Measurements from ENCODE around the gene KIFBP.
"Not testable (repeated sequence)": the region's sequence is repeated elsewhere in the genome, so short reads cannot be mapped to it uniquely, and the experiment has no call there.

KIFBP gene

GRCh38 chr10:69004821-69005220 lies 16.2 kb downstream of the KIFBP start:
- no peak for DNase-seq

- no peak for DNase-seq
Measured at GRCh38 chr10:69005704-69006485, 17.3 kb downstream of the KIFBP start.

GRCh38 chr10:69007260-69007659 lies 18.7 kb downstream of the KIFBP start:
- no peak for DNase-seq

GRCh38 chr10:69009360-69009759 lies 20.8 kb downstream of the KIFBP start:
- no peak for DNase-seq

- no peak for DNase-seq
Measured at GRCh38 chr10:69010151-69010640, 21.6 kb downstream of the KIFBP start.

GRCh38 chr10:69012778-69013177 lies 24.2 kb downstream of the KIFBP start:
- not testable (repeated sequence) for DNase-seq

GRCh38 chr10:69014171-69014570 lies 25.6 kb downstream of the KIFBP start:
- no peak for DNase-seq

GRCh38 chr10:69018613-69019012 lies 30.0 kb downstream of the KIFBP start:
- DNase-seq, result no peak

GRCh38 chr10:69022611-69023010 lies 34.0 kb downstream of the KIFBP start:
- no peak for DNase-seq

GRCh38 chr10:69025370-69025896 lies 36.8 kb downstream of the KIFBP start:
- no peak for DNase-seq

GRCh38 chr10:69033256-69033655 lies 44.7 kb downstream of the KIFBP start:
- no peak for DNase-seq

GRCh38 chr10:69037489-69037888 lies 48.9 kb downstream of the KIFBP start:
- DNase-seq, result no peak

- DNase-seq, result not testable (repeated sequence)
Measured at GRCh38 chr10:69040904-69041303, 52.3 kb downstream of the KIFBP start.

GRCh38 chr10:69042417-69042816 lies 53.8 kb downstream of the KIFBP start:
- no peak for DNase-seq

GRCh38 chr10:69042838-69043237 lies 54.2 kb downstream of the KIFBP start:
- DNase-seq, result no peak

- DNase-seq, result no peak
Measured at GRCh38 chr10:69043931-69044531, 55.4 kb downstream of the KIFBP start.

- DNase-seq, result no peak
Measured at GRCh38 chr10:69044546-69044945, 55.9 kb downstream of the KIFBP start.

GRCh38 chr10:69045441-69046300 lies 57.1 kb downstream of the KIFBP start:
- DNase-seq, result no peak

GRCh38 chr10:69047111-69047832 lies 58.7 kb downstream of the KIFBP start:
- DNase-seq, result no peak

- no peak for DNase-seq
Measured at GRCh38 chr10:69048103-69048502, 59.5 kb downstream of the KIFBP start.

- no peak for DNase-seq
Measured at GRCh38 chr10:69049566-69049961, 61.0 kb downstream of the KIFBP start.

- no peak for DNase-seq
Measured at GRCh38 chr10:69051303-69051702, 62.7 kb downstream of the KIFBP start.

Data from NCI-H2227 treated with DMSO at 0.1 percent for 48 hours (cell line).